Omental fat pad (tissue), 4 donors: ENCODE results near the gene PAXIP1. TPM values are rescaled to one million over a fixed set of nuclear protein-coding genes. Genes with fewer than 3 reads are reported as not detected.

Experiments
- ATAC-seq: fragments of 150-250 bp; one replicate; pipeline ENCODE4 v1.9.1; 2016; ENCODE audit warnings: mild to moderate bottlenecking, moderate library complexity; ENCODE audit not compliant: low FRiP score
- DNase-seq: peaks from one replicate; pipeline ENCODE4 v3.0.0-alpha.2; 2019; ENCODE audit warnings: low spot score
- CTCF ChIP-seq, 3 donors: fragments of 450-650 bp; IDR thresholded peaks; one replicate each; pipeline ENCODE4 v1.5.1; 2016 to 2017; ENCODE audit warnings: antibody characterized with exemption in 3 of 3, mild to moderate bottlenecking in 3 of 3, moderate library complexity in 2 of 3
- total RNA-seq, 4 donors: library from RNA; depleted of rRNA; stranded (reverse); fragments of >200 nt; gene quantifications; one replicate each; pipeline ENCODE4 v1.1.0, GENCODE V29; 2016

The PAXIP1 gene
- total RNA-seq, 4 donors from 2014 or later, result 7.9 to 14.2 (median 11.4) TPM

- no peak for ATAC-seq
- no peak for DNase-seq
- TF ChIP-seq CTCF (IDR thresholded peaks at IDR 0.05), result no peak
These were observed 84.7 kb downstream of the PAXIP1 start for GRCh38 chr7:154918266-154918665.

GRCh38 chr7:154917808-154918160, 85.1 kb downstream of the PAXIP1 start:
- no peak for DNase-seq

GRCh38 chr7:154916856-154917807, 85.8 kb downstream of the PAXIP1 start:
- no peak for ATAC-seq
- DNase-seq, result no peak
- no peak for TF ChIP-seq CTCF (IDR thresholded peaks at IDR 0.05)

More at GRCh38 chr7:154917808-154918160, 85.1 kb downstream of the PAXIP1 start:
- no peak for TF ChIP-seq CTCF (IDR thresholded peaks at IDR 0.05)
- ATAC-seq, result no peak

- ATAC-seq (no peak), DNase-seq (no peak)
- TF ChIP-seq CTCF (IDR thresholded peaks at IDR 0.05), result no peak
These were observed 86.5 kb downstream of the PAXIP1 start for GRCh38 chr7:154916381-154916780.

- no peak for TF ChIP-seq CTCF (IDR thresholded peaks at IDR 0.05)
- DNase-seq, result no peak
- ATAC-seq, result no peak
These were observed 87.3 kb downstream of the PAXIP1 start for GRCh38 chr7:154915600-154915999.

- ATAC-seq, result no peak
- DNase-seq, result no peak
- TF ChIP-seq CTCF (IDR thresholded peaks at IDR 0.05), result no peak
These were observed 87.9 kb downstream of the PAXIP1 start for GRCh38 chr7:154914996-154915380.
